ENCODE results near the gene SLC12A3.

The SLC12A3 gene

GRCh38 chr16:56892705-56893104 lies 27.7 kb downstream of the SLC12A3 start:
- no peak for DNase-seq (ENCODE audit: low read depth)

GRCh38 chr16:56894331-56894917 lies 29.4 kb downstream of the SLC12A3 start:
- DNase-seq (ENCODE audit: low read depth) = no peak

GRCh38 chr16:56895813-56896212 lies 30.8 kb downstream of the SLC12A3 start:
- no peak for DNase-seq (ENCODE audit: low read depth)

GRCh38 chr16:56896244-56896643 lies 31.2 kb downstream of the SLC12A3 start:
- no peak for DNase-seq (ENCODE audit: low read depth)

- no peak for DNase-seq (ENCODE audit: low read depth)
Measured at GRCh38 chr16:56897026-56897799, 32.2 kb downstream of the SLC12A3 start.

- no peak for DNase-seq (ENCODE audit: low read depth)
Measured at GRCh38 chr16:56898847-56899246, 33.8 kb downstream of the SLC12A3 start.

- no peak for DNase-seq (ENCODE audit: low read depth)
Measured at GRCh38 chr16:56903866-56904265, 38.9 kb downstream of the SLC12A3 start.

GRCh38 chr16:56907401-56907800 lies 42.4 kb downstream of the SLC12A3 start:
- DNase-seq (ENCODE audit: low read depth) = no peak

- no peak for DNase-seq (ENCODE audit: low read depth)
Measured at GRCh38 chr16:56909527-56909979, 44.5 kb downstream of the SLC12A3 start.

GRCh38 chr16:56910112-56910511 lies 45.1 kb downstream of the SLC12A3 start:
- no peak for DNase-seq (ENCODE audit: low read depth)

- peak; percentile 81 for DNase-seq (ENCODE audit: low read depth)
Measured at GRCh38 chr16:56910654-56911539, 45.9 kb downstream of the SLC12A3 start.

GRCh38 chr16:56911771-56912571 lies 47.0 kb downstream of the SLC12A3 start:
- DNase-seq (ENCODE audit: low read depth) = peak; percentile 34

GRCh38 chr16:56912746-56913708 lies 48.0 kb downstream of the SLC12A3 start:
- DNase-seq (ENCODE audit: low read depth) = peak; percentile 64

GRCh38 chr16:56914896-56915295 lies 49.9 kb downstream of the SLC12A3 start:
- DNase-seq (ENCODE audit: low read depth) = no peak

- DNase-seq (ENCODE audit: low read depth) = peak; percentile 49
Measured at GRCh38 chr16:56915336-56916119, 50.5 kb downstream of the SLC12A3 start.

GRCh38 chr16:56916571-56917403 lies 51.8 kb downstream of the SLC12A3 start:
- DNase-seq (ENCODE audit: low read depth) = no peak

GRCh38 chr16:56918467-56919012 lies 53.5 kb downstream of the SLC12A3 start:
- peak; percentile 25 for DNase-seq (ENCODE audit: low read depth)

- DNase-seq (ENCODE audit: low read depth) = no peak
Measured at GRCh38 chr16:56919099-56919800, 54.2 kb downstream of the SLC12A3 start.

All from iris pigment epithelial cell (primary cell).